Neural progenitor cell (in vitro differentiated cells): ENCODE data around the gene SYTL2.

Experiments used
- EZH2 ChIP-seq: fragments of 200-600 bp; sonication (generic); IDR thresholded peaks from 2 replicates; pipeline ENCODE4 v1.6.1; 2017; ENCODE audit warnings: antibody characterized with exemption, mild to moderate bottlenecking, moderate library complexity
- TF ChIP-seq, protein P1 (sequence below): fragments of 200-600 bp; sonication (generic); IDR thresholded peaks from 2 replicates; pipeline ENCODE4 v1.5.1; 2017; ENCODE audit warnings: antibody characterized with exemption, mild to moderate bottlenecking

GRCh38 chr11:85787168-85787567 lies 23.8 kb downstream of the SYTL2 start:
- TF ChIP-seq EZH2, result no peak
- TF ChIP-seq, protein P1, sequence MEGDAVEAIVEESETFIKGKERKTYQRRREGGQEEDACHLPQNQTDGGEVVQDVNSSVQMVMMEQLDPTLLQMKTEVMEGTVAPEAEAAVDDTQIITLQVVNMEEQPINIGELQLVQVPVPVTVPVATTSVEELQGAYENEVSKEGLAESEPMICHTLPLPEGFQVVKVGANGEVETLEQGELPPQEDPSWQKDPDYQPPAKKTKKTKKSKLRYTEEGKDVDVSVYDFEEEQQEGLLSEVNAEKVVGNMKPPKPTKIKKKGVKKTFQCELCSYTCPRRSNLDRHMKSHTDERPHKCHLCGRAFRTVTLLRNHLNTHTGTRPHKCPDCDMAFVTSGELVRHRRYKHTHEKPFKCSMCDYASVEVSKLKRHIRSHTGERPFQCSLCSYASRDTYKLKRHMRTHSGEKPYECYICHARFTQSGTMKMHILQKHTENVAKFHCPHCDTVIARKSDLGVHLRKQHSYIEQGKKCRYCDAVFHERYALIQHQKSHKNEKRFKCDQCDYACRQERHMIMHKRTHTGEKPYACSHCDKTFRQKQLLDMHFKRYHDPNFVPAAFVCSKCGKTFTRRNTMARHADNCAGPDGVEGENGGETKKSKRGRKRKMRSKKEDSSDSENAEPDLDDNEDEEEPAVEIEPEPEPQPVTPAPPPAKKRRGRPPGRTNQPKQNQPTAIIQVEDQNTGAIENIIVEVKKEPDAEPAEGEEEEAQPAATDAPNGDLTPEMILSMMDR, result no peak
